A549 (cell line): ENCODE data around the gene CTNNAL1. TPM values are rescaled to one million over a fixed set of nuclear protein-coding genes. Genes with fewer than 3 reads are reported as not detected.
"Not testable (repeated sequence)": the region's sequence is repeated elsewhere in the genome, so short reads cannot be mapped to it uniquely, and the experiment has no call there.

ENCODE experiments used
- ATAC-seq, 2 experiments: fragments of 200-7000 bp in 1 of 2; fragments of >200 bp in 1 of 2; cut with Nextera tagmentation in 1 of 2; cut with Tn5 transposase in 1 of 2; 3 replicates each; pipeline versions ENCODE4 v1.8.0 to v1.9.1; 2018 to 2020; ENCODE audit warnings: mild to moderate bottlenecking in 1 of 2, moderate library complexity in 1 of 2
- CTCF ChIA-PET: fragments of 300-600 bp; sonication (Branson Sonifier 250); formaldehyde crosslinking; extraction: SDS; loops from one replicate; lab custom pipeline; 2021; ENCODE audit warnings: antibody characterized with exemption, inconsistent platforms; lab: Yijun Ruan, JAX
- POLR2A ChIA-PET: fragments of 350-600 bp; formaldehyde crosslinking; extraction: SDS; loops from one replicate; lab custom pipeline; 2021; ENCODE audit warnings: antibody characterized with exemption, inconsistent platforms; lab: Yijun Ruan, JAX
- DNase-seq, 2 experiments: peaks; one replicate each; pipeline versions ENCODE4 v3.0.0 to v3.0.0-alpha.2; 2011 to 2016; ENCODE audit warnings: low read depth in 1 of 2, low spot score in 1 of 2
- FAIRE-seq: peaks from 2 replicates; lab custom pipeline; 2011; peaks lifted over from hg19 to GRCh38; lab: Jason Lieb, UNC
- H3K27ac ChIP-seq, 2 experiments: fragments of >200 bp; sonication (Bioruptor Twin); formaldehyde crosslinking; 3 replicates each; pipeline ENCODE4 v1.5.1; 2016 to 2017
- H3K4me1 ChIP-seq: fragments of >200 bp; sonication (Bioruptor Twin); formaldehyde crosslinking; 3 replicates; pipeline ENCODE4 v1.6.1; 2016
- H3K4me2 ChIP-seq: fragments of >200 bp; sonication (Bioruptor Twin); formaldehyde crosslinking; 3 replicates; pipeline ENCODE4 v1.6.1; 2016
- H3K4me3 ChIP-seq: fragments of >200 bp; sonication (Bioruptor Twin); formaldehyde crosslinking; 3 replicates; pipeline ENCODE4 v1.5.1; 2016
- H3K9me3 ChIP-seq: fragments of >200 bp; sonication (Bioruptor Twin); formaldehyde crosslinking; 3 replicates; pipeline ENCODE4 v1.6.1; 2016
- CBX8 ChIP-seq: fragments of 200-600 bp; sonication (generic); IDR thresholded peaks from 2 replicates; pipeline ENCODE4 v1.6.1; 2016
- CEBPB ChIP-seq, 2 experiments: fragments of >200 bp in 1 of 2; sonication (Bioruptor Twin) in 1 of 2; formaldehyde crosslinking in 1 of 2; IDR thresholded peaks; 2 replicates each; pipeline ENCODE4 v1.6.1; 2012 to 2016
- CTCF ChIP-seq: fragments of >200 bp; sonication (Bioruptor Twin); formaldehyde crosslinking; IDR thresholded peaks from 3 replicates; pipeline ENCODE4 v1.5.1; 2016
- FOSL2 ChIP-seq, 2 experiments: fragments of 450-650 bp in 1 of 2; fragments of >200 bp in 1 of 2; sonication (Bioruptor Twin) in 1 of 2; formaldehyde crosslinking; IDR thresholded peaks; 2 replicates each; pipeline versions ENCODE4 v1.5.0 to v1.6.1; 2016 to 2020; ENCODE audit warnings: mild to moderate bottlenecking in 1 of 2, moderate library complexity in 1 of 2
- HDAC2 ChIP-seq: fragments of 200-600 bp; sonication (generic); IDR thresholded peaks from 2 replicates; pipeline ENCODE4 v1.6.1; 2016
- MAX ChIP-seq: IDR thresholded peaks from 2 replicates; pipeline ENCODE4 v1.6.1; 2012
- NFE2L2 ChIP-seq: fragments of 150-350 bp; conservative IDR thresholded peaks from 2 replicates; pipeline ENCODE4 v1.6.1; 2014; ENCODE audit warnings: low read length
- WGBS: methylation state at CpG from one replicate; pipeline ENCODE4 v1.1.6; 2017; ENCODE audit errors: missing lambda C conversion rate; 5-methylcytosine and 5-hydroxymethylcytosine counted together
- polyA plus RNA-seq, 4 experiments: library from polyadenylated mRNA; depleted of rRNA in 3 of 4; stranded (reverse); fragments of >200 nt; fragmentation: RNase III in 1 of 4; extraction: RNeasy Plus Mini Kit Qiagen cat#74134 plus additional on column Dnase treatment in 1 of 4; gene quantifications; 2 replicates in 3 of 4; 3 replicates in 1 of 4; pipeline ENCODE4 v1.2.3, GENCODE V29; 2011 to 2017
- small RNA-seq, 6 experiments: library from RNA; depleted of rRNA; stranded (forward); fragments of <200 nt; gene quantifications; one replicate each; pipeline ENCODE3, GENCODE V24; 2012
- TF ChIP-seq, protein P1 (sequence below): fragments of 450-650 bp; IDR thresholded peaks from 2 replicates; pipeline ENCODE4 v1.6.1; 2014; ENCODE audit warnings: antibody characterized with exemption

CTNNAL1 gene
- polyA plus RNA-seq, 2 of the 4 experiments (the other 2 are of a cell fraction): 43.8 to 63.6 TPM

DNA sequence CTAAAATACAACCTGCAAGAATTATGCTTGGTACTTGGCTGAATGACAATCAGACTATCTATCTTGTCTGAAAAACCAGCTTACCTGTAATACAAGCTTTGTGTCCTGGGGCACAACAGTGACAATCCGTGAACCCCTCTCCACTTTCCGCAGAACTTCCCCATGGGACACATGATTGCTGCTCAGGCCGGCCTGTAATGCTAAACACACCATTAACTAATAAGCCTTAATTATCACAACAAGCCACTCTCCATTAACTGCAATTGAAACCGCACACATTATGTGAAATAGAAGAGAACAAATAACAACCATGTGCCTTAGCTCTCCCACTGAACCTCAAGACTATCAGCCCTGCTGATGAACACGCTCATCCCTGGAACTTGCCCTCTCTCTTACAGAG lies 113.1 kb downstream of the CTNNAL1 start:
- ATAC-seq: no peak
- TF ChIP-seq CTCF: no peak
- WGBS: 93% methylated on average over 5 of the region's 5 CpGs
- no peak overlapping the region for H3K4me3 ChIP-seq
- no peak overlapping the region for H3K4me2 ChIP-seq
- H3K27ac ChIP-seq: no peak overlapping the region
- H3K9me3 ChIP-seq: no peaks in the 10 kb centered on the region
- no peak for FAIRE-seq
- POLR2A ChIA-PET: no interaction called here
- CTCF ChIA-PET: interaction anchor here (0.6 to 1.9 kb wide), 9 partner anchors 11 to 1470 kb away, joined by 3 to 7 read pairs (median 4); no protein-coding TSS in a partner anchor
- DNase-seq: no peak
- H3K4me1 ChIP-seq: no peaks in the 10 kb centered on the region

DNA sequence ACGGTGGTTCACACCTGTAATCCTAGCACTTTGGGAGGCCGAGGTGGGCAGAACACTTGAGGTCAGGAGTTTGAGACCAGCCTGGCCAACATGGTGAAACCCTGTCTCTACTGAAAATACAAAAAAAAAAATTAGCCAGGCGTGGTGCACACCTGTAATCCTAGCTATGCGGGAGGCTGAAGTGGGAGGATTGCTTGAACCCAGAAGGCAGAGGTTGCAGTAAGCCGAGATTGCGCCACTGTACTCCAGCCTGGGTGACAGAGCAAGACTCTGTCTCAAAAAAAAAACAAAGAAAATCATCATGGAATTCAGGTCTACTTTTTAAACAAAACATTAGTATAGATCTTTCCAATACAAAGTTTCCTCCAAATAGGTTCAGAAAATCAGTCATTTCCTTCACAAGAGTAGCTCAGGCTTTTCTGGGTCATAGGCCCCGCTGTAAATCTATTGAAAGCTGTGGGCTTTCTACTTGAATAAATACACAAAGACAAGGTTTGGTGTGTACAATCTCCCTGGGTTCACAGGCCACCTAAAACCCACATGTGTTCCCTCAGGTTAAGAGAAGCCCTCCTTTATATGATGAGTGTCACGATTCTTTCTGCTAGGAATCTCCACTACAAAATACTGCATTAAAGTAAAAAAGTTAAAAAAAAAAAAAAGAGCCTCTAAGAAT lies 114.1 kb downstream of the CTNNAL1 start:
- POLR2A ChIA-PET, H3K4me2 ChIP-seq, ATAC-seq, H3K4me1 ChIP-seq, DNase-seq, H3K4me3 ChIP-seq, H3K27ac ChIP-seq, H3K9me3 ChIP-seq, FAIRE-seq: not testable (repeated sequence)
- CTCF ChIA-PET: interaction anchor here (0.6 to 1.9 kb wide), 10 partner anchors 10 to 1471 kb away, joined by 3 to 7 read pairs (median 4); no protein-coding TSS in a partner anchor
- WGBS: 90% methylated on average over 8 of the region's 8 CpGs

GRCh38 chr9:108897324-108898096 lies 115.8 kb downstream of the CTNNAL1 start:
- ATAC-seq (no peak), FAIRE-seq (no peak), DNase-seq (no peak)
- ChIA-PET POLR2A (no interaction called here), CTCF (no interaction called here)
- Histone ChIP-seq H3K4me1 (no peaks in the 10 kb centered on the region), H3K9me3 (no peaks in the 10 kb centered on the region), H3K4me2 (no peak overlapping the region), H3K27ac (no peak overlapping the region)
- TF ChIP-seq FOSL2 (IDR thresholded peaks at IDR 0.05) (no peak), FOSL2 (CRISPR knock-in tag; IDR thresholded peaks at IDR 0.05) (no peak), MAX (no peak), CEBPB (IDR thresholded peaks at IDR 0.05) (no peak), CBX8 (no peak)
- TF ChIP-seq, protein P1, sequence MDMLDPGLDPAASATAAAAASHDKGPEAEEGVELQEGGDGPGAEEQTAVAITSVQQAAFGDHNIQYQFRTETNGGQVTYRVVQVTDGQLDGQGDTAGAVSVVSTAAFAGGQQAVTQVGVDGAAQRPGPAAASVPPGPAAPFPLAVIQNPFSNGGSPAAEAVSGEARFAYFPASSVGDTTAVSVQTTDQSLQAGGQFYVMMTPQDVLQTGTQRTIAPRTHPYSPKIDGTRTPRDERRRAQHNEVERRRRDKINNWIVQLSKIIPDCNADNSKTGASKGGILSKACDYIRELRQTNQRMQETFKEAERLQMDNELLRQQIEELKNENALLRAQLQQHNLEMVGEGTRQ: no peak
- TF ChIP-seq, all 56 proteins: peak for 0
- WGBS: 87% methylated on average over 2 of the region's 2 CpGs
- H3K4me3 ChIP-seq: no peak overlapping the region

DNA sequence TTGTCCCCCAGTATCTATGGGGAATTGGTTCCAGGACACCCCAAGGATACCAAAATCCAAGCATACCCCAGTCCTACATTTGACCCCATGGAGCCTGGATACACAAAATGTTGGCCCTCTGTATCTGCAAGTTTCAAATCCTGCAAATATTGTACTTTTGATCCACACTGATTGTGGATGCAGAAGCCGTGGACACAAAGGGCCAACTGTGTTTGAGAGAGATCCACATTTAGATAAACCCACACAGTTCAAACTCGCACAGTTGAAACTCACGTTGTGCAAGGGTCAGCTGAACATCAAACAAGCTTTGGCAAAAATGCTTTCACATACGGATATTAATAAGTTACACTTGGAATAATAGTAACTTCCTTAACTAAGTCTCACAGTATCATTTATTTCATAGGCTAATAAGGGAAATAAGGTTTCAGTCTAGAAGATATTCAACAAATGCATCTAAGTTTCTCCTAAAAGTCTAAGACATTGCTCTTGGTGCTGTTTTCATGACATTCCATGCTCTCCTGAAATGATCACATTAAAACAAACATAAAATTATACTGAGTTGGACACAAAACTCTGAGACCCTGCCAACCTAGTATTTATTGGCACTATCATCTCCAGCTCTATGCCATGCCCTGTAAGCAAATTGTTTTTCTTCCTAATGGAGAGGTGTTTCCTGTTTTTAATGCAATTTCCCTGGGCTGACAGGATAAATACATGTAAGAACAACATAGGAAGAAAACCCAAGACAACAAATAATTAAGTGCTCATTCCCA lies 118.9 kb downstream of the CTNNAL1 start:
- Histone ChIP-seq H3K4me2 (no peak overlapping the region), H3K4me3 (no peak overlapping the region), H3K9me3 (no peaks in the 10 kb centered on the region), H3K27ac (no peak overlapping the region), H3K4me1 (no peaks in the 10 kb centered on the region)
- no peak for FAIRE-seq
- CTCF ChIA-PET: interaction anchor here (0.9 kb wide), 2 partner anchors 10 to 43 kb away, joined by 3 to 4 read pairs; no protein-coding TSS in a partner anchor
- POLR2A ChIA-PET: no interaction called here
- 92% methylated on average over 4 of the region's 4 CpGs for WGBS
- TF ChIP-seq HDAC2: no peak
- no peak for TF ChIP-seq NFE2L2
- TF ChIP-seq FOSL2 (IDR thresholded peaks at IDR 0.05): no peak
- no peak for TF ChIP-seq FOSL2 (CRISPR knock-in tag; IDR thresholded peaks at IDR 0.05)
- no peak for DNase-seq
- ATAC-seq: no peak

Small RNA genes lying within 50 kb of the gene (small RNA-seq; reads per million reads assigned to genes)
- gene MIR32 (0.66 to 291 (median 165) reads per million in 6 experiments), gene RF00019 (0 reads per million in 6 experiments)

Other genes starting within 250 kb of the CTNNAL1 start
- not detected in 2 replicates for gene ACTL7B, start 157.5 kb downstream of the CTNNAL1 start, polyA plus RNA-seq (2011; rRNA removed)
- gene ACTL7B, start 157.5 kb downstream of the CTNNAL1 start, polyA plus RNA-seq (2017; fragmentation: RNase III; extraction: RNeasy Plus Mini Kit Qiagen cat#74134 plus additional on column Dnase treatment): not detected in 3 replicates
- gene ACTL7A, start 151.2 kb downstream of the CTNNAL1 start, polyA plus RNA-seq (2011; rRNA removed): not detected in 2 replicates
- not detected in 3 replicates for gene ACTL7A, start 151.2 kb downstream of the CTNNAL1 start, polyA plus RNA-seq (2017; fragmentation: RNase III; extraction: RNeasy Plus Mini Kit Qiagen cat#74134 plus additional on column Dnase treatment)
- gene ELP1, start 79.4 kb downstream of the CTNNAL1 start, polyA plus RNA-seq (2011; rRNA removed): 35.8 and 48.9 TPM in 2 replicates
- gene ELP1, start 79.4 kb downstream of the CTNNAL1 start, polyA plus RNA-seq (2017; fragmentation: RNase III; extraction: RNeasy Plus Mini Kit Qiagen cat#74134 plus additional on column Dnase treatment): 25.4 to 26.3 TPM (median 26.1 TPM) in 3 replicates
- gene ABITRAM, start 79.1 kb downstream of the CTNNAL1 start, polyA plus RNA-seq (2011; rRNA removed): 34.3 and 38.2 TPM in 2 replicates
- gene ABITRAM, start 79.1 kb downstream of the CTNNAL1 start, polyA plus RNA-seq (2017; fragmentation: RNase III; extraction: RNeasy Plus Mini Kit Qiagen cat#74134 plus additional on column Dnase treatment): 18.7 to 21.6 TPM (median 19.3 TPM) in 3 replicates
- gene TMEM245, start 106.4 kb upstream of the CTNNAL1 start, polyA plus RNA-seq (2011; rRNA removed): 88.9 and 108 TPM in 2 replicates
- gene TMEM245, start 106.4 kb upstream of the CTNNAL1 start, polyA plus RNA-seq (2017; fragmentation: RNase III; extraction: RNeasy Plus Mini Kit Qiagen cat#74134 plus additional on column Dnase treatment): 44.9 to 48.6 TPM (median 48.2 TPM) in 3 replicates
- 1.5 TPM in 2 replicates for gene FRRS1L, start 153.8 kb upstream of the CTNNAL1 start, polyA plus RNA-seq (2011; rRNA removed)
- 0.42 to 0.59 TPM (median 0.54 TPM) in 3 replicates for gene FRRS1L, start 153.8 kb upstream of the CTNNAL1 start, polyA plus RNA-seq (2017; fragmentation: RNase III; extraction: RNeasy Plus Mini Kit Qiagen cat#74134 plus additional on column Dnase treatment)